ENCODE measurements around the gene FASN.

GRCh38 chr17:82081546-82081945, 16.5 kb downstream of the FASN start:
- TF ChIP-seq, protein P1, sequence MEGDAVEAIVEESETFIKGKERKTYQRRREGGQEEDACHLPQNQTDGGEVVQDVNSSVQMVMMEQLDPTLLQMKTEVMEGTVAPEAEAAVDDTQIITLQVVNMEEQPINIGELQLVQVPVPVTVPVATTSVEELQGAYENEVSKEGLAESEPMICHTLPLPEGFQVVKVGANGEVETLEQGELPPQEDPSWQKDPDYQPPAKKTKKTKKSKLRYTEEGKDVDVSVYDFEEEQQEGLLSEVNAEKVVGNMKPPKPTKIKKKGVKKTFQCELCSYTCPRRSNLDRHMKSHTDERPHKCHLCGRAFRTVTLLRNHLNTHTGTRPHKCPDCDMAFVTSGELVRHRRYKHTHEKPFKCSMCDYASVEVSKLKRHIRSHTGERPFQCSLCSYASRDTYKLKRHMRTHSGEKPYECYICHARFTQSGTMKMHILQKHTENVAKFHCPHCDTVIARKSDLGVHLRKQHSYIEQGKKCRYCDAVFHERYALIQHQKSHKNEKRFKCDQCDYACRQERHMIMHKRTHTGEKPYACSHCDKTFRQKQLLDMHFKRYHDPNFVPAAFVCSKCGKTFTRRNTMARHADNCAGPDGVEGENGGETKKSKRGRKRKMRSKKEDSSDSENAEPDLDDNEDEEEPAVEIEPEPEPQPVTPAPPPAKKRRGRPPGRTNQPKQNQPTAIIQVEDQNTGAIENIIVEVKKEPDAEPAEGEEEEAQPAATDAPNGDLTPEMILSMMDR (IDR thresholded peaks at IDR 0.05; ENCODE audit: poor library complexity, severe bottlenecking): no peak
- TF ChIP-seq EZH2 (IDR thresholded peaks at IDR 0.05; ENCODE audit: borderline replicate concordance, insufficient read depth, low read length, poor library complexity, severe bottlenecking) (no peak), REST (IDR thresholded peaks at IDR 0.05; ENCODE audit: borderline replicate concordance) (no peak), TAF1 (IDR thresholded peaks at IDR 0.05; ENCODE audit: low read depth) (no peak), EP300 (conservative IDR thresholded peaks at IDR 0.05; ENCODE audit: poor library complexity, severe bottlenecking) (no peak), POLR2AphosphoS5 (IDR thresholded peaks at IDR 0.05) (no peak), SMC3 (conservative IDR thresholded peaks at IDR 0.05; ENCODE audit: poor library complexity) (no peak), RAD21 (conservative IDR thresholded peaks at IDR 0.05) (no peak), MXI1 (conservative IDR thresholded peaks at IDR 0.05; ENCODE audit: poor library complexity, severe bottlenecking) (no peak)
